ENCODE data around the gene ARSB. TPM values are rescaled to one million over a fixed set of nuclear protein-coding genes. Genes with fewer than 3 reads are reported as not detected.

ARSB gene
- polyA plus RNA-seq, 2 of the 4 experiments (the other 2 are of a cell fraction): 8.4 to 13.4 TPM

DNA sequence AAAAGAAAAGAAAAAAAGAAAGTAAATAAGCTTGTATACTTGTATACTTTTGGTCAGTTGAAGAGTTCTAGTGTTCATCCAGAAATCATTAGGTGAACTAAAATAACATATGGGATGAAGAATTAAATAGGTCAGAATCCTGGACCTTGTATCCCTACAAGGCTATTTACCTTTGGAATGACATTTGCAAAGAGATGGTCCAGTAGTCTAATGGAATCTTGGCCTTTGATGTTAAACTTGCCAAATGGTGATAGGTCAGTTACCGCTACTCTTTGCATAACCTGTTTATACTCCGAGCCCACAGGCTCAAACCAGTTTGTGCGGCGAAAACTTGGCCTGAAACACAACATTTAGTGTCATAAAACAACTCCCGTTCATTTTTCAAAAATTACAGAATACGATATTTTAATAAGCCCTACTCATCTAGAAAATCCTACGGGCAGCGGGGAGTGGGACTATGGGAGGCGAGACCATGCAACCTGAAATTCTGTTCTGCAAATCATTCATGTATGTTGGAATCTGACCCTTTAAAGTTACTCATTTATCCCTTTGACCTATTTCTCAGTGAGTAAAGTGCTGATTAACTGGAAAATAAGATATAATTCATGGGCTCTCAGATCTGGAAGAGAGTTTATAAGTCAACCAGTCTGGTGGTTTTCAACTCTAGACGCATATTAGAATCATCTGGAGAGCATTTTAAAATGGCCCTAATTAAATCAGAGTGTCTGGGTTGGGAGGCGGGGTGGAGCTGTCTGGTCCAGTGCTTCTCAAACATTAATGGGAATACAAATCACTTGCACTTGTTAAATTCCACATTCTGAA lies 45.8 kb upstream of the ARSB start:
- DNase-seq (ENCODE audit: low read depth in 1 of 2, low spot score in 1 of 2) (no peak), ATAC-seq (no peak), FAIRE-seq (no peak)
- Histone ChIP-seq H3K9me3 (no peaks in the 10 kb centered on the region), H3K27ac (no peak overlapping the region), H3K4me3 (no peak overlapping the region), H3K4me1 (no peaks in the 10 kb centered on the region), H3K4me2 (no peak overlapping the region)
- ChIA-PET POLR2A (no interaction called here), CTCF (interaction anchor here (0.6 to 3.0 kb wide), 3 partner anchors 10 to 988 kb away, joined by 3 to 20 read pairs (median 4); no protein-coding TSS in a partner anchor)
- WGBS (ENCODE audit: missing lambda C conversion rate): 88% methylated on average over 11 of the region's 11 CpGs
- TF ChIP-seq EHMT2 (IDR thresholded peaks at IDR 0.05; ENCODE audit: low read depth) (no peak), MYC (IDR thresholded peaks at IDR 0.05; ENCODE audit: borderline replicate concordance, low read length) (no peak), FOSB (CRISPR knock-in tag; IDR thresholded peaks at IDR 0.05) (no peak), CBX8 (IDR thresholded peaks at IDR 0.05) (no peak), FOXS1 (CRISPR knock-in tag; IDR thresholded peaks at IDR 0.05) (no peak), NR3C1 (IDR thresholded peaks at IDR 0.05) (no peak), CBX2 (IDR thresholded peaks at IDR 0.05; ENCODE audit: borderline replicate concordance, low read depth) (no peak), RNF2 (IDR thresholded peaks at IDR 0.05; ENCODE audit: borderline replicate concordance, low read depth) (no peak), ZFP36 (IDR thresholded peaks at IDR 0.05; ENCODE audit: borderline replicate concordance, partially characterized antibody) (no peak), TFCP2L1 (CRISPR knock-in tag; IDR thresholded peaks at IDR 0.05) (no peak), MAFK (IDR thresholded peaks at IDR 0.05; ENCODE audit: partially characterized antibody) (no peak), GATA3 (IDR thresholded peaks at IDR 0.05; ENCODE audit: borderline replicate concordance) (no peak), MAZ (IDR thresholded peaks at IDR 0.05; ENCODE audit: borderline replicate concordance, low read depth, low read length) (no peak), HOXA7 (CRISPR knock-in tag; IDR thresholded peaks at IDR 0.05) (no peak), JUNB (IDR thresholded peaks at IDR 0.05) (no peak), EHF (CRISPR knock-in tag; IDR thresholded peaks at IDR 0.05) (no peak)
- TF ChIP-seq, protein P1, sequence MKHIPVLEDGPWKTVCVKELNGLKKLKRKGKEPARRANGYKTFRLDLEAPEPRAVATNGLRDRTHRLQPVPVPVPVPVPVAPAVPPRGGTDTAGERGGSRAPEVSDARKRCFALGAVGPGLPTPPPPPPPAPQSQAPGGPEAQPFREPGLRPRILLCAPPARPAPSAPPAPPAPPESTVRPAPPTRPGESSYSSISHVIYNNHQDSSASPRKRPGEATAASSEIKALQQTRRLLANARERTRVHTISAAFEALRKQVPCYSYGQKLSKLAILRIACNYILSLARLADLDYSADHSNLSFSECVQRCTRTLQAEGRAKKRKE (CRISPR knock-in tag; IDR thresholded peaks at IDR 0.05; ENCODE audit: low read depth): no peak
- TF ChIP-seq, protein P2, sequence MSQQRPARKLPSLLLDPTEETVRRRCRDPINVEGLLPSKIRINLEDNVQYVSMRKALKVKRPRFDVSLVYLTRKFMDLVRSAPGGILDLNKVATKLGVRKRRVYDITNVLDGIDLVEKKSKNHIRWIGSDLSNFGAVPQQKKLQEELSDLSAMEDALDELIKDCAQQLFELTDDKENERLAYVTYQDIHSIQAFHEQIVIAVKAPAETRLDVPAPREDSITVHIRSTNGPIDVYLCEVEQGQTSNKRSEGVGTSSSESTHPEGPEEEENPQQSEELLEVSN (IDR thresholded peaks at IDR 0.05; ENCODE audit: borderline replicate concordance, low read depth): no peak
- TF ChIP-seq, protein P3, sequence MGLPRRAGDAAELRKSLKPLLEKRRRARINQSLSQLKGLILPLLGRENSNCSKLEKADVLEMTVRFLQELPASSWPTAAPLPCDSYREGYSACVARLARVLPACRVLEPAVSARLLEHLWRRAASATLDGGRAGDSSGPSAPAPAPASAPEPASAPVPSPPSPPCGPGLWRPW (IDR thresholded peaks at IDR 0.05): no peak
- TF ChIP-seq, protein P4, sequence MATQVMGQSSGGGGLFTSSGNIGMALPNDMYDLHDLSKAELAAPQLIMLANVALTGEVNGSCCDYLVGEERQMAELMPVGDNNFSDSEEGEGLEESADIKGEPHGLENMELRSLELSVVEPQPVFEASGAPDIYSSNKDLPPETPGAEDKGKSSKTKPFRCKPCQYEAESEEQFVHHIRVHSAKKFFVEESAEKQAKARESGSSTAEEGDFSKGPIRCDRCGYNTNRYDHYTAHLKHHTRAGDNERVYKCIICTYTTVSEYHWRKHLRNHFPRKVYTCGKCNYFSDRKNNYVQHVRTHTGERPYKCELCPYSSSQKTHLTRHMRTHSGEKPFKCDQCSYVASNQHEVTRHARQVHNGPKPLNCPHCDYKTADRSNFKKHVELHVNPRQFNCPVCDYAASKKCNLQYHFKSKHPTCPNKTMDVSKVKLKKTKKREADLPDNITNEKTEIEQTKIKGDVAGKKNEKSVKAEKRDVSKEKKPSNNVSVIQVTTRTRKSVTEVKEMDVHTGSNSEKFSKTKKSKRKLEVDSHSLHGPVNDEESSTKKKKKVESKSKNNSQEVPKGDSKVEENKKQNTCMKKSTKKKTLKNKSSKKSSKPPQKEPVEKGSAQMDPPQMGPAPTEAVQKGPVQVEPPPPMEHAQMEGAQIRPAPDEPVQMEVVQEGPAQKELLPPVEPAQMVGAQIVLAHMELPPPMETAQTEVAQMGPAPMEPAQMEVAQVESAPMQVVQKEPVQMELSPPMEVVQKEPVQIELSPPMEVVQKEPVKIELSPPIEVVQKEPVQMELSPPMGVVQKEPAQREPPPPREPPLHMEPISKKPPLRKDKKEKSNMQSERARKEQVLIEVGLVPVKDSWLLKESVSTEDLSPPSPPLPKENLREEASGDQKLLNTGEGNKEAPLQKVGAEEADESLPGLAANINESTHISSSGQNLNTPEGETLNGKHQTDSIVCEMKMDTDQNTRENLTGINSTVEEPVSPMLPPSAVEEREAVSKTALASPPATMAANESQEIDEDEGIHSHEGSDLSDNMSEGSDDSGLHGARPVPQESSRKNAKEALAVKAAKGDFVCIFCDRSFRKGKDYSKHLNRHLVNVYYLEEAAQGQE (IDR thresholded peaks at IDR 0.05): no peak

DNA sequence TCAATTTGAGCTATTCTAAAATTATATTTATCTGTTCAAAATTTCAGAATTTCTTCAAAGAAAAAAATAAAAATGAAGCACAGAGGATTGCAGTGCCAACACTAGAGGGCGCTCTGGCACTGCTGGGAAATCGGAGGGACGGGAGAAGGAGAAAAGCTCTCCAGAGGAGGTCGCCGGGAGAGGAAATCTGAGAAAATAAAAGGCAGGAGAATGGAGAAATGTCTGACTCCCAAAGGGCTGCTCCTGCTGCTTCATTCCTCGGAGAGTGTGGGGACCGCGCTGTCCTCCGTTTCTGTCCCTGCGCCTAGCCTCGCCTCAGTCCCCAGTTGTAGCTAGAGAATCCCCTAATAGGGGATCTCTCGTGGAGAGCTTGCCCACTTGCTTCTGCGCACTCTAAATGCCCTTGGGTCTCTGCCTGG lies 40.0 kb upstream of the ARSB start:
- ATAC-seq (peak; percentile 37 to 82; a peak in 5 of 6 replicates), FAIRE-seq (no peak), DNase-seq (ENCODE audit: low read depth in 1 of 2, low spot score in 1 of 2) (peak; percentile 41 to 61)
- Histone ChIP-seq H3K4me1 (peaks cover 15% of the 10 kb centered on the region; the same call in 2 of the 3 replicates), H3K9me3 (no peaks in the 10 kb centered on the region), H3K4me2 (peak overlapping the region; percentile 90), H3K27ac (peak overlapping the region; percentile 12 to 45; a peak in 1 of 6 replicates), H3K4me3 (peak overlapping the region; percentile 32)
- ChIA-PET POLR2A (interaction anchor here (0.6 to 1.6 kb wide), 3 partner anchors 108 to 489 kb away, joined by 4 to 10 read pairs (median 6); partner anchors contain the start of gene HOMER1), CTCF (interaction anchor here (0.6 to 10.6 kb wide), 114 partner anchors 9 to 1282 kb away, joined by 3 to 354 read pairs (median 4); partner anchors contain the start of genes ARSB, BHMT2 and HOMER1)
- 17% methylated on average over 13 of the region's 13 CpGs for WGBS (ENCODE audit: missing lambda C conversion rate)
- TF ChIP-seq FOSB (CRISPR knock-in tag; IDR thresholded peaks at IDR 0.05) (no peak), MAFK (IDR thresholded peaks at IDR 0.05; ENCODE audit: partially characterized antibody) (no peak), FOXS1 (CRISPR knock-in tag; IDR thresholded peaks at IDR 0.05) (no peak), KDM5A (IDR thresholded peaks at IDR 0.05) (no peak), RARB (CRISPR knock-in tag; IDR thresholded peaks at IDR 0.05) (no peak), TFCP2L1 (CRISPR knock-in tag; IDR thresholded peaks at IDR 0.05) (no peak), HOXB5 (CRISPR knock-in tag; IDR thresholded peaks at IDR 0.05) (no peak), ZNF302 (CRISPR knock-in tag; IDR thresholded peaks at IDR 0.05) (no peak), MYC (IDR thresholded peaks at IDR 0.05; ENCODE audit: borderline replicate concordance, low read length) (no peak), SMC3 (IDR thresholded peaks at IDR 0.05) (peak; percentile 96), HEYL (CRISPR knock-in tag; IDR thresholded peaks at IDR 0.05) (no peak), JUN (IDR thresholded peaks at IDR 0.05) (no peak), RAD21 (conservative IDR thresholded peaks at IDR 0.05 in 1 of 2, IDR thresholded peaks at IDR 0.05 in 1 of 2) (peak; percentile 94), CHD2 (IDR thresholded peaks at IDR 0.05; ENCODE audit: low read length, partially characterized antibody) (no peak), ZC3H11A (IDR thresholded peaks at IDR 0.05) (no peak)
- TF ChIP-seq, protein P1 (CRISPR knock-in tag; IDR thresholded peaks at IDR 0.05; ENCODE audit: low read depth): no peak

All from A549 (cell line).